Measurements from ENCODE around the gene CACNA1C. TPM values are rescaled to one million over a fixed set of nuclear protein-coding genes. Genes with fewer than 3 reads are reported as not detected.

Gene CACNA1C
- total RNA-seq, 4 donors from 2014 or later = 2.9 to 5.3 (median 4.3) TPM

GRCh38 chr12:2719392-2719791 is 666.6 kb downstream of the CACNA1C start:
- no peak for TF ChIP-seq CTCF (IDR thresholded peaks at IDR 0.05; ENCODE audit: low read depth)

GRCh38 chr12:2722806-2723205 is 670.0 kb downstream of the CACNA1C start:
- no peak for TF ChIP-seq CTCF (IDR thresholded peaks at IDR 0.05; ENCODE audit: low read depth)

GRCh38 chr12:2732290-2732689 is 679.5 kb downstream of the CACNA1C start:
- no peak for TF ChIP-seq CTCF (IDR thresholded peaks at IDR 0.05; ENCODE audit: low read depth)

- no peak for TF ChIP-seq CTCF (IDR thresholded peaks at IDR 0.05; ENCODE audit: low read depth)
These were observed 680.9 kb downstream of the CACNA1C start for GRCh38 chr12:2733493-2734355.

GRCh38 chr12:2735432-2735831 is 682.6 kb downstream of the CACNA1C start:
- TF ChIP-seq CTCF (IDR thresholded peaks at IDR 0.05; ENCODE audit: low read depth) = no peak

- no peak for TF ChIP-seq CTCF (IDR thresholded peaks at IDR 0.05; ENCODE audit: low read depth)
These were observed 685.0 kb downstream of the CACNA1C start for GRCh38 chr12:2737656-2738241.

GRCh38 chr12:2739069-2739468 is 686.3 kb downstream of the CACNA1C start:
- no peak for TF ChIP-seq CTCF (IDR thresholded peaks at IDR 0.05; ENCODE audit: low read depth)
